Mesothelial cell of epicardium (in vitro differentiated cells): ENCODE data around the gene LAX1. TPM values are rescaled to one million over a fixed set of nuclear protein-coding genes. Genes with fewer than 3 reads are reported as not detected.

ENCODE experiments used
- DNase-seq, 2 experiments: peaks; one replicate each; pipeline ENCODE4 v3.0.0; 2021; ENCODE audit warnings: low spot score in 2 of 2; ENCODE audit not compliant: unreplicated experiment in 2 of 2
- H3K27ac Mint-ChIP-seq: 2 replicates; pipeline ENCODE4 v1.8.0; 2021; ENCODE audit warnings: mixed read lengths
- H3K27me3 Mint-ChIP-seq: 2 replicates; pipeline ENCODE4 v1.8.0; 2021; ENCODE audit warnings: low read depth, mixed read lengths
- H3K36me3 Mint-ChIP-seq: 2 replicates; pipeline ENCODE4 v1.8.0; 2021; ENCODE audit warnings: mixed read lengths
- H3K4me1 Mint-ChIP-seq: 2 replicates; pipeline ENCODE4 v1.8.0; 2021; ENCODE audit warnings: mixed read lengths
- H3K4me3 Mint-ChIP-seq: 2 replicates; pipeline ENCODE4 v1.8.0; 2021; ENCODE audit warnings: mild to moderate bottlenecking, moderate library complexity, mixed read lengths
- H3K9me3 Mint-ChIP-seq: 2 replicates; pipeline ENCODE4 v1.8.0; 2021; ENCODE audit warnings: mixed read lengths
- CTCF ChIP-seq: fragments of 200-600 bp; sonication (generic); IDR thresholded peaks from one replicate; pipeline ENCODE4 v1.5.0; 2021; ENCODE audit warnings: antibody characterized with exemption; ENCODE audit not compliant: unreplicated experiment
- total RNA-seq: library from RNA; stranded (reverse); gene quantifications from 3 replicates; pipeline ENCODE4 v1.2.1, GENCODE V29; 2021

LAX1 gene
- total RNA-seq, 1 donor from 2014 or later = 0.07 TPM

- no peaks in the 10 kb centered on the region for H3K27me3 Mint-ChIP-seq
- DNase-seq = no peak
- H3K27ac Mint-ChIP-seq = peak overlapping the region; percentile 99
- TF ChIP-seq CTCF = no peak
- H3K4me3 Mint-ChIP-seq = peak overlapping the region; percentile 90
- peaks cover 48% of the 10 kb centered on the region for H3K4me1 Mint-ChIP-seq
- peaks cover 23% of the 10 kb centered on the region for H3K36me3 Mint-ChIP-seq
- H3K9me3 Mint-ChIP-seq = no peaks in the 10 kb centered on the region
Observed at GRCh38 chr1:203796236-203796605, 31.2 kb downstream of the LAX1 start.

- Mint-ChIP-seq H3K4me1 (peaks cover 51% of the 10 kb centered on the region), H3K27me3 (no peaks in the 10 kb centered on the region), H3K27ac (peak overlapping the region; percentile 99), H3K36me3 (peaks cover 23% of the 10 kb centered on the region), H3K9me3 (no peaks in the 10 kb centered on the region), H3K4me3 (peak overlapping the region; percentile 90)
- DNase-seq = no peak
- TF ChIP-seq CTCF = no peak
Observed at GRCh38 chr1:203797216-203797615, 32.2 kb downstream of the LAX1 start.

DNA sequence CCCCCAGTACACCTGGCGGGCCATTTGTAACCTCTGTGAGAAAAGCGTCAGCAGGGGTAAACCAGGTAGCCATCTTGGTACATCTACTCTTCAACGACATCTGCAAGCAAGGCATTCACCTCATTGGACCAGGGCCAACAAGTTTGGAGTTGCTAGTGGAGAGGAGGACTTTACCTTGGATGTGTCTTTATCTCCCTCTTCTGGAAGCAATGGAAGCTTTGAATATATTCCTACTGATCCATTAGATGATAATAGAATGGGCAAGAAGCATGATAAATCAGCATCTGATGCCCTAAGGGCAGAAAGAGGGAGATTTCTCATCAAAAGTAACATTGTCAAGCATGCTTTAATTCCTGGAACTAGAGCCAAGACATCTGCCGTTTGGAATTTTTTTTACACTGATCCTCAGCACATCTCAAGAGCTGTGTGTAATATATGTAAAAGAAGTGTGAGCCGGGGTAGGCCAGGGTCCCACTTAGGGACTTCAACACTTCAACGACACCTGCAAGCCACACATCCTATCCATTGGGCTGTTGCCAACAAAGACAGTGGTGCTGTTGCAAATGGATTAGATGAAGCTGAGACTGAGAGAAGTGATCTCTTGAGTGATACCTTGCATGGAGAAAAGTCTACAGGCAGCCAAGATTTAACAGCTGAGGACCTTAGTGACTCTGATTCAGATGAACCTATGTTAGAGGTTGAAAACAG is 33.1 kb downstream of the LAX1 start:
- Mint-ChIP-seq H3K27me3 (no peaks in the 10 kb centered on the region), H3K4me3 (peak overlapping the region; percentile 90), H3K36me3 (peaks cover 28% of the 10 kb centered on the region), H3K27ac (peak overlapping the region; percentile 99), H3K9me3 (no peaks in the 10 kb centered on the region), H3K4me1 (peaks cover 54% of the 10 kb centered on the region)
- peak in 1 of 2 experiments; percentile 42 for DNase-seq
- no peak for TF ChIP-seq CTCF

DNA sequence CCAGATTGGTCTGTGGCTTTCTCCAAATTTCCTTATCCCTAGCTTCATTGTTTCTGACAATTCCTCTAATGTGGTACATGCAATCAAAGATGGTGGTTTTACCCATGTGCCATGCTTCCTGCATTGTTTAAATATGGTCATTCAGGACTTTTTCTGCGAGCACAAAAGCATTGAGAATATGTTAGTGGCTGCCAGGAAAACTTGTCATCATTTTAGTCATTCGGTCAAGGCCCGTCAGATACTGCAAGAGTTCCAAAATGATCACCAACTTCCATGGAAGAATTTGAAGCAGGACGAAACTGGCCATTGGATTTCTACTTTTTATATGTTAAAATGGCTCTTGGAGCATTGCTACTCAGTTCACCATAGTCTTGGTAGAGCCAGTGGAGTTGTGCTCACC is 34.2 kb downstream of the LAX1 start:
- H3K9me3 Mint-ChIP-seq = no peaks in the 10 kb centered on the region
- TF ChIP-seq CTCF = no peak
- H3K4me3 Mint-ChIP-seq = no peak overlapping the region
- no peak for DNase-seq
- H3K27me3 Mint-ChIP-seq = no peaks in the 10 kb centered on the region
- H3K4me1 Mint-ChIP-seq = peaks cover 54% of the 10 kb centered on the region
- H3K36me3 Mint-ChIP-seq = peaks cover 35% of the 10 kb centered on the region
- H3K27ac Mint-ChIP-seq = peak overlapping the region; percentile 30

GRCh38 chr1:203799971-203800370 is 35.0 kb downstream of the LAX1 start:
- H3K27ac Mint-ChIP-seq = peak overlapping the region; percentile 63
- peaks cover 40% of the 10 kb centered on the region for H3K36me3 Mint-ChIP-seq
- no peaks in the 10 kb centered on the region for H3K27me3 Mint-ChIP-seq
- DNase-seq = no peak
- no peaks in the 10 kb centered on the region for H3K9me3 Mint-ChIP-seq
- no peak overlapping the region for H3K4me3 Mint-ChIP-seq
- TF ChIP-seq CTCF = no peak
- H3K4me1 Mint-ChIP-seq = peaks cover 50% of the 10 kb centered on the region
